HepG2 (cell line): ENCODE results near the gene ZFAND2A.

Experiments
- DNMT1 ChIP-seq: sonication (generic); formaldehyde crosslinking; IDR thresholded peaks from 2 replicates; pipeline ENCODE4 v1.5.1; 2020; ENCODE audit warnings: mild to moderate bottlenecking, missing genetic modification reagents
- MZF1 ChIP-seq: sonication (generic); formaldehyde crosslinking; IDR thresholded peaks from 2 replicates; pipeline ENCODE4 v1.8.1; 2023; ENCODE audit warnings: mild to moderate bottlenecking, missing genetic modification reagents, borderline replicate concordance
- NCOA2 ChIP-seq: sonication (generic); formaldehyde crosslinking; IDR thresholded peaks from 2 replicates; pipeline ENCODE4 v1.8.0; 2022; ENCODE audit warnings: inconsistent platforms
- NR2C2 ChIP-seq: sonication (generic); formaldehyde crosslinking; IDR thresholded peaks from 2 replicates; pipeline ENCODE4 v1.4.0; 2020; ENCODE audit warnings: missing genetic modification reagents, mild to moderate bottlenecking, moderate library complexity, borderline replicate concordance
- NR2F1 ChIP-seq, 2 experiments: fragments of 450-650 bp in 1 of 2; formaldehyde crosslinking in 1 of 2; IDR thresholded peaks; 2 replicates each; pipeline versions ENCODE4 v1.5.0 to v1.6.1; 2016 to 2020; ENCODE audit warnings: mild to moderate bottlenecking in 1 of 2, missing compliant biosample characterization in 1 of 2, missing genetic modification reagents in 1 of 2, moderate library complexity in 1 of 2
- RAD21 ChIP-seq: fragments of 450-650 bp; formaldehyde crosslinking; IDR thresholded peaks from 2 replicates; pipeline ENCODE4 v1.5.0; 2020; ENCODE audit warnings: mild to moderate bottlenecking
- ZNF776 ChIP-seq: sonication (generic); formaldehyde crosslinking; IDR thresholded peaks from 2 replicates; pipeline ENCODE4 v1.4.0; 2020; ENCODE audit warnings: mild to moderate bottlenecking, missing genetic modification reagents
- TF ChIP-seq, protein P1 (sequence below): sonication (generic); IDR thresholded peaks from 2 replicates; pipeline ENCODE4 v1.6.1; 2016; ENCODE audit warnings: low read depth, borderline replicate concordance
- TF ChIP-seq, protein P2 (sequence below): sonication (generic); formaldehyde crosslinking; IDR thresholded peaks from 2 replicates; pipeline ENCODE4 v1.4.0; 2020; ENCODE audit warnings: missing genetic modification reagents, borderline replicate concordance
- TF ChIP-seq, protein P3 (sequence below): sonication (generic); formaldehyde crosslinking; IDR thresholded peaks from 2 replicates; pipeline ENCODE4 v1.5.0; 2020; ENCODE audit warnings: mild to moderate bottlenecking, missing genetic modification reagents, moderate library complexity
- TF ChIP-seq, protein P4 (sequence below): sonication (generic); formaldehyde crosslinking; IDR thresholded peaks from 2 replicates; pipeline ENCODE4 v1.5.0; 2020; ENCODE audit warnings: missing genetic modification reagents
- TF ChIP-seq, protein P5 (sequence below): sonication (generic); formaldehyde crosslinking; IDR thresholded peaks from 2 replicates; pipeline ENCODE4 v1.8.1; 2023; ENCODE audit warnings: mild to moderate bottlenecking, moderate library complexity, missing genetic modification reagents
- TF ChIP-seq, protein P6 (sequence below): sonication (generic); formaldehyde crosslinking; IDR thresholded peaks from 2 replicates; pipeline ENCODE4 v1.8.0; 2022; ENCODE audit warnings: mild to moderate bottlenecking, missing genetic modification reagents, borderline replicate concordance
- TF ChIP-seq, protein P7 (sequence below): sonication (generic); formaldehyde crosslinking; IDR thresholded peaks from 2 replicates; pipeline ENCODE4 v1.4.0; 2020; ENCODE audit warnings: missing genetic modification reagents, borderline replicate concordance

DNA sequence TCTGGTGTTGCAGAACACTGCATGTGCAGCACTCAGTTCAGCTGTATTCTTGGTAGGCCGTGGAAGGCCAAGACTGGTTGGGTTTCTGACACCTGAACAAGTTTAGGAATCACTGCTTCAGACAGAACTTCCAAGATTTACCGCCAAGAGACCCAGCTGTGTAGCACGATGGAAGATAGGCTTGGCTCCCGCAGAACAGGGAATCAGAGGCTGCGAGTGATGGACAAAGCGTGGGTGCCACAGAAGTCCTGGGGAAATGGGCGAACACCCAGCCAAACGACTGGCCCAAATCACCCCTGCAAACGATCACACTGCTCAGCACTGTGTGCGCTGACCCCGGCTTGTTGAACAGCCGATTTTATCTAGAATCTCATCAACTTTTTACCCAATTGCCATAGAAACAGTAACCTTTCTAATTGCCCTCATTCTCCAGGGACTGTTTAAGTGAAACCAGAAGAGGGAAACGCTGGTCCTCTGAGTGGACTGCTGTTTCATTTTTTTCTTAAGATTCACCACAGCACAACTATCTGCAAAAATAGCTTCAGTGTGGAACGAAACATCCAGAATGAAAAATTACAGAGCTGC, 17.9 kb downstream of the ZFAND2A start:
- TF ChIP-seq MZF1 (CRISPR knock-in tag): no peak
- TF ChIP-seq, protein P1, sequence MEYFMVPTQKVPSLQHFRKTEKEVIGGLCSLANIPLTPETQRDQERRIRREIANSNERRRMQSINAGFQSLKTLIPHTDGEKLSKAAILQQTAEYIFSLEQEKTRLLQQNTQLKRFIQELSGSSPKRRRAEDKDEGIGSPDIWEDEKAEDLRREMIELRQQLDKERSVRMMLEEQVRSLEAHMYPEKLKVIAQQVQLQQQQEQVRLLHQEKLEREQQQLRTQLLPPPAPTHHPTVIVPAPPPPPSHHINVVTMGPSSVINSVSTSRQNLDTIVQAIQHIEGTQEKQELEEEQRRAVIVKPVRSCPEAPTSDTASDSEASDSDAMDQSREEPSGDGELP: no peak
- TF ChIP-seq, protein P2, sequence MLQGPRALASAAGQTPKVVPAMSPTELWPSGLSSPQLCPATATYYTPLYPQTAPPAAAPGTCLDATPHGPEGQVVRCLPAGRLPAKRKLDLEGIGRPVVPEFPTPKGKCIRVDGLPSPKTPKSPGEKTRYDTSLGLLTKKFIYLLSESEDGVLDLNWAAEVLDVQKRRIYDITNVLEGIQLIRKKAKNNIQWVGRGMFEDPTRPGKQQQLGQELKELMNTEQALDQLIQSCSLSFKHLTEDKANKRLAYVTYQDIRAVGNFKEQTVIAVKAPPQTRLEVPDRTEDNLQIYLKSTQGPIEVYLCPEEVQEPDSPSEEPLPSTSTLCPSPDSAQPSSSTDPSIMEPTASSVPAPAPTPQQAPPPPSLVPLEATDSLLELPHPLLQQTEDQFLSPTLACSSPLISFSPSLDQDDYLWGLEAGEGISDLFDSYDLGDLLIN: no peak
- no peak for TF ChIP-seq DNMT1
- TF ChIP-seq NR2C2: no peak
- TF ChIP-seq NR2F1 (CRISPR knock-in tag; IDR thresholded peaks at IDR 0.05): no peak
- TF ChIP-seq, protein P3, sequence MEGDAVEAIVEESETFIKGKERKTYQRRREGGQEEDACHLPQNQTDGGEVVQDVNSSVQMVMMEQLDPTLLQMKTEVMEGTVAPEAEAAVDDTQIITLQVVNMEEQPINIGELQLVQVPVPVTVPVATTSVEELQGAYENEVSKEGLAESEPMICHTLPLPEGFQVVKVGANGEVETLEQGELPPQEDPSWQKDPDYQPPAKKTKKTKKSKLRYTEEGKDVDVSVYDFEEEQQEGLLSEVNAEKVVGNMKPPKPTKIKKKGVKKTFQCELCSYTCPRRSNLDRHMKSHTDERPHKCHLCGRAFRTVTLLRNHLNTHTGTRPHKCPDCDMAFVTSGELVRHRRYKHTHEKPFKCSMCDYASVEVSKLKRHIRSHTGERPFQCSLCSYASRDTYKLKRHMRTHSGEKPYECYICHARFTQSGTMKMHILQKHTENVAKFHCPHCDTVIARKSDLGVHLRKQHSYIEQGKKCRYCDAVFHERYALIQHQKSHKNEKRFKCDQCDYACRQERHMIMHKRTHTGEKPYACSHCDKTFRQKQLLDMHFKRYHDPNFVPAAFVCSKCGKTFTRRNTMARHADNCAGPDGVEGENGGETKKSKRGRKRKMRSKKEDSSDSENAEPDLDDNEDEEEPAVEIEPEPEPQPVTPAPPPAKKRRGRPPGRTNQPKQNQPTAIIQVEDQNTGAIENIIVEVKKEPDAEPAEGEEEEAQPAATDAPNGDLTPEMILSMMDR (CRISPR knock-in tag): no peak
- TF ChIP-seq, protein P4, sequence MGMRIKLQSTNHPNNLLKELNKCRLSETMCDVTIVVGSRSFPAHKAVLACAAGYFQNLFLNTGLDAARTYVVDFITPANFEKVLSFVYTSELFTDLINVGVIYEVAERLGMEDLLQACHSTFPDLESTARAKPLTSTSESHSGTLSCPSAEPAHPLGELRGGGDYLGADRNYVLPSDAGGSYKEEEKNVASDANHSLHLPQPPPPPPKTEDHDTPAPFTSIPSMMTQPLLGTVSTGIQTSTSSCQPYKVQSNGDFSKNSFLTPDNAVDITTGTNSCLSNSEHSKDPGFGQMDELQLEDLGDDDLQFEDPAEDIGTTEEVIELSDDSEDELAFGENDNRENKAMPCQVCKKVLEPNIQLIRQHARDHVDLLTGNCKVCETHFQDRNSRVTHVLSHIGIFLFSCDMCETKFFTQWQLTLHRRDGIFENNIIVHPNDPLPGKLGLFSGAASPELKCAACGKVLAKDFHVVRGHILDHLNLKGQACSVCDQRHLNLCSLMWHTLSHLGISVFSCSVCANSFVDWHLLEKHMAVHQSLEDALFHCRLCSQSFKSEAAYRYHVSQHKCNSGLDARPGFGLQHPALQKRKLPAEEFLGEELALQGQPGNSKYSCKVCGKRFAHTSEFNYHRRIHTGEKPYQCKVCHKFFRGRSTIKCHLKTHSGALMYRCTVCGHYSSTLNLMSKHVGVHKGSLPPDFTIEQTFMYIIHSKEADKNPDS (CRISPR knock-in tag): no peak
- TF ChIP-seq, protein P5, sequence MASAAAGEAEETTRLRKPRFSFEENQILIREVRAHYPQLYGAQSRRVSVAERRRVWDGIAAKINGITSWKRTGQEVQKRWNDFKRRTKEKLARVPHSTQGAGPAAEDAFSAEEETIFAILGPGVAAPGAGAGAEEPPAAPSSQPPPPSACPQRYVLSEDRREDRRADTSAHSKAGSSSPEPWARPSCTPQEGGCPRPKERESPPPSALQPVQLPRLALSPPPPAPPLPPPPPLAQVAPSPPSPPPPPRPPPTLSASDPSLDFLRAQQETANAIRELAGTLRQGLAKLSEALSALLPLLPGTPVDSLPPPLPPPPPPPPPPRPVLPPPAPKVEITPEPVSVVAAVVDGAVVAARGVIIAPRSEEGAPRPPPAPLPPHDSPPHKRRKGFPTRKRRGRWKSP (CRISPR knock-in tag): no peak
- TF ChIP-seq, protein P6, sequence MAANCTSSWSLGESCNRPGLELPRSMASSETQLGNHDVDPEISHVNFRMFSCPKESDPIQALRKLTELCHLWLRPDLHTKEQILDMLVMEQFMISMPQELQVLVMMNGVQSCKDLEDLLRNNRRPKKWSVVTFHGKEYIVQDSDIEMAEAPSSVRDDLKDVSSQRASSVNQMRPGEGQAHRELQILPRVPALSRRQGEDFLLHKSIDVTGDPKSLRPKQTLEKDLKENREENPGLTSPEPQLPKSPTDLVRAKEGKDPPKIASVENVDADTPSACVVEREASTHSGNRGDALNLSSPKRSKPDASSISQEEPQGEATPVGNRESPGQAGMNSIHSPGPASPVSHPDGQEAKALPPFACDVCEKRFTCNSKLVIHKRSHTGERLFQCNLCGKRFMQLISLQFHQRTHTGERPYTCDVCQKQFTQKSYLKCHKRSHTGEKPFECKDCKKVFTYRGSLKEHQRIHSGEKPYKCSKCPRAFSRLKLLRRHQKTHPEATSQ: no peak
- TF ChIP-seq, protein P7, sequence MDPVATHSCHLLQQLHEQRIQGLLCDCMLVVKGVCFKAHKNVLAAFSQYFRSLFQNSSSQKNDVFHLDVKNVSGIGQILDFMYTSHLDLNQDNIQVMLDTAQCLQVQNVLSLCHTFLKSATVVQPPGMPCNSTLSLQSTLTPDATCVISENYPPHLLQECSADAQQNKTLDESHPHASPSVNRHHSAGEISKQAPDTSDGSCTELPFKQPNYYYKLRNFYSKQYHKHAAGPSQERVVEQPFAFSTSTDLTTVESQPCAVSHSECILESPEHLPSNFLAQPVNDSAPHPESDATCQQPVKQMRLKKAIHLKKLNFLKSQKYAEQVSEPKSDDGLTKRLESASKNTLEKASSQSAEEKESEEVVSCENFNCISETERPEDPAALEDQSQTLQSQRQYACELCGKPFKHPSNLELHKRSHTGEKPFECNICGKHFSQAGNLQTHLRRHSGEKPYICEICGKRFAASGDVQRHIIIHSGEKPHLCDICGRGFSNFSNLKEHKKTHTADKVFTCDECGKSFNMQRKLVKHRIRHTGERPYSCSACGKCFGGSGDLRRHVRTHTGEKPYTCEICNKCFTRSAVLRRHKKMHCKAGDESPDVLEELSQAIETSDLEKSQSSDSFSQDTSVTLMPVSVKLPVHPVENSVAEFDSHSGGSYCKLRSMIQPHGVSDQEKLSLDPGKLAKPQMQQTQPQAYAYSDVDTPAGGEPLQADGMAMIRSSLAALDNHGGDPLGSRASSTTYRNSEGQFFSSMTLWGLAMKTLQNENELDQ (CRISPR knock-in tag): no peak
- no peak for TF ChIP-seq NCOA2
- TF ChIP-seq RAD21: no peak
- no peak for TF ChIP-seq ZNF776 (CRISPR knock-in tag)
